ENCODE data around the gene NFYC. TPM values are rescaled to one million over a fixed set of nuclear protein-coding genes. Genes with fewer than 3 reads are reported as not detected.

Gene NFYC
- total and polyA plus RNA-seq, 2 experiments from 2014 or later, result 36.2 to 42.7 TPM

GRCh38 chr1:40789661-40790430 lies 98.3 kb downstream of the NFYC start (continued):
- TF ChIP-seq, protein P1, sequence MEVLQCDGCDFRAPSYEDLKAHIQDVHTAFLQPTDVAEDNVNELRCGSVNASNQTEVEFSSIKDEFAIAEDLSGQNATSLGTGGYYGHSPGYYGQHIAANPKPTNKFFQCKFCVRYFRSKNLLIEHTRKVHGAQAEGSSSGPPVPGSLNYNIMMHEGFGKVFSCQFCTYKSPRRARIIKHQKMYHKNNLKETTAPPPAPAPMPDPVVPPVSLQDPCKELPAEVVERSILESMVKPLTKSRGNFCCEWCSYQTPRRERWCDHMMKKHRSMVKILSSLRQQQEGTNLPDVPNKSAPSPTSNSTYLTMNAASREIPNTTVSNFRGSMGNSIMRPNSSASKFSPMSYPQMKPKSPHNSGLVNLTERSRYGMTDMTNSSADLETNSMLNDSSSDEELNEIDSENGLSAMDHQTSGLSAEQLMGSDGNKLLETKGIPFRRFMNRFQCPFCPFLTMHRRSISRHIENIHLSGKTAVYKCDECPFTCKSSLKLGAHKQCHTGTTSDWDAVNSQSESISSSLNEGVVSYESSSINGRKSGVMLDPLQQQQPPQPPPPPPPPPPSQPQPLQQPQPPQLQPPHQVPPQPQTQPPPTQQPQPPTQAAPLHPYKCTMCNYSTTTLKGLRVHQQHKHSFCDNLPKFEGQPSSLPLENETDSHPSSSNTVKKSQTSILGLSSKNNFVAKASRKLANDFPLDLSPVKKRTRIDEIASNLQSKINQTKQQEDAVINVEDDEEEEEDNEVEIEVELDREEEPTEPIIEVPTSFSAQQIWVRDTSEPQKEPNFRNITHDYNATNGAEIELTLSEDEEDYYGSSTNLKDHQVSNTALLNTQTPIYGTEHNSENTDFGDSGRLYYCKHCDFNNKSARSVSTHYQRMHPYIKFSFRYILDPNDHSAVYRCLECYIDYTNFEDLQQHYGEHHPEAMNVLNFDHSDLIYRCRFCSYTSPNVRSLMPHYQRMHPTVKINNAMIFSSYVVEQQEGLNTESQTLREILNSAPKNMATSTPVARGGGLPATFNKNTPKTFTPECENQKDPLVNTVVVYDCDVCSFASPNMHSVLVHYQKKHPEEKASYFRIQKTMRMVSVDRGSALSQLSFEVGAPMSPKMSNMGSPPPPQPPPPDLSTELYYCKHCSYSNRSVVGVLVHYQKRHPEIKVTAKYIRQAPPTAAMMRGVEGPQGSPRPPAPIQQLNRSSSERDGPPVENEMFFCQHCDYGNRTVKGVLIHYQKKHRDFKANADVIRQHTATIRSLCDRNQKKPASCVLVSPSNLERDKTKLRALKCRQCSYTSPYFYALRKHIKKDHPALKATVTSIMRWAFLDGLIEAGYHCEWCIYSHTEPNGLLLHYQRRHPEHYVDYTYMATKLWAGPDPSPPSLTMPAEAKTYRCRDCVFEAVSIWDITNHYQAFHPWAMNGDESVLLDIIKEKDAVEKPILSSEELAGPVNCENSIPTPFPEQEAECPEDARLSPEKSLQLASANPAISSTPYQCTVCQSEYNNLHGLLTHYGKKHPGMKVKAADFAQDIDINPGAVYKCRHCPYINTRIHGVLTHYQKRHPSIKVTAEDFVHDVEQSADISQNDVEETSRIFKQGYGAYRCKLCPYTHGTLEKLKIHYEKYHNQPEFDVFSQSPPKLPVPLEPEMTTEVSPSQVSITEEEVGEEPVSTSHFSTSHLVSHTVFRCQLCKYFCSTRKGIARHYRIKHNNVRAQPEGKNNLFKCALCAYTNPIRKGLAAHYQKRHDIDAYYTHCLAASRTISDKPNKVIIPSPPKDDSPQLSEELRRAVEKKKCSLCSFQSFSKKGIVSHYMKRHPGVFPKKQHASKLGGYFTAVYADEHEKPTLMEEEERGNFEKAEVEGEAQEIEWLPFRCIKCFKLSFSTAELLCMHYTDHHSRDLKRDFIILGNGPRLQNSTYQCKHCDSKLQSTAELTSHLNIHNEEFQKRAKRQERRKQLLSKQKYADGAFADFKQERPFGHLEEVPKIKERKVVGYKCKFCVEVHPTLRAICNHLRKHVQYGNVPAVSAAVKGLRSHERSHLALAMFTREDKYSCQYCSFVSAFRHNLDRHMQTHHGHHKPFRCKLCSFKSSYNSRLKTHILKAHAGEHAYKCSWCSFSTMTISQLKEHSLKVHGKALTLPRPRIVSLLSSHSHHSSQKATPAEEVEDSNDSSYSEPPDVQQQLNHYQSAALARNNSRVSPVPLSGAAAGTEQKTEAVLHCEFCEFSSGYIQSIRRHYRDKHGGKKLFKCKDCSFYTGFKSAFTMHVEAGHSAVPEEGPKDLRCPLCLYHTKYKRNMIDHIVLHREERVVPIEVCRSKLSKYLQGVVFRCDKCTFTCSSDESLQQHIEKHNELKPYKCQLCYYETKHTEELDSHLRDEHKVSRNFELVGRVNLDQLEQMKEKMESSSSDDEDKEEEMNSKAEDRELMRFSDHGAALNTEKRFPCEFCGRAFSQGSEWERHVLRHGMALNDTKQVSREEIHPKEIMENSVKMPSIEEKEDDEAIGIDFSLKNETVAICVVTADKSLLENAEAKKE (CRISPR knock-in tag; IDR thresholded peaks at IDR 0.05), result no peak
- TF ChIP-seq NANOG (IDR thresholded peaks at IDR 0.05; ENCODE audit: borderline replicate concordance) (no peak), ZNF331 (CRISPR knock-in tag; IDR thresholded peaks at IDR 0.05; ENCODE audit: low read depth) (no peak), JUNB (IDR thresholded peaks at IDR 0.05; ENCODE audit: unreplicated experiment) (no peak), ZNF114 (CRISPR knock-in tag; IDR thresholded peaks at IDR 0.05) (no peak), STAT1 (IDR thresholded peaks at IDR 0.05; ENCODE audit: unreplicated experiment) (no peak)

- H3K79me2 ChIP-seq (replicated peaks; ENCODE audit: insufficient read depth), result no peaks in the 10 kb centered on the region
- H3K4me1 ChIP-seq (ENCODE audit: insufficient read depth), result no peaks in the 10 kb centered on the region; the same call in 1 of the 2 replicates
- H2AFZ ChIP-seq, result no peak overlapping the region
- Mint-ChIP-seq H3K9me3 (no peaks in the 10 kb centered on the region; the same call in 2 of the 3 replicates), H3K4me3 (no peak overlapping the region), H3K27me3 (ENCODE audit: insufficient read depth, low read depth, poor library complexity) (peaks cover 10% of the 10 kb centered on the region), H3K36me3 (ENCODE audit: low read depth) (no peaks in the 10 kb centered on the region; the same call in 2 of the 3 replicates), H3K27ac (no peak overlapping the region), H3K4me1 (peaks cover 34% of the 10 kb centered on the region)
- no peak overlapping the region for H3K27ac ChIP-seq (ENCODE audit: low read depth)
- H3K27me3 ChIP-seq (ENCODE audit: insufficient read depth), result no peaks in the 10 kb centered on the region
- H3K36me3 ChIP-seq (ENCODE audit: insufficient read depth), result no peaks in the 10 kb centered on the region
- H3K4me3 ChIP-seq, result no peak overlapping the region
- ATAC-seq, result no peak
- no peak for DNase-seq (ENCODE audit: low spot score)
- no peaks in the 10 kb centered on the region for H3F3A ChIP-seq (replicated peaks; ENCODE audit: low read depth)
- H3K4me2 ChIP-seq, result no peak overlapping the region
- no peaks in the 10 kb centered on the region for H4K20me1 ChIP-seq (replicated peaks; ENCODE audit: insufficient read depth)
- no peak for TF ChIP-seq EZH2phosphoT487 (IDR thresholded peaks at IDR 0.05; ENCODE audit: unreplicated experiment)
- no peaks in the 10 kb centered on the region for H3K9me2 ChIP-seq (ENCODE audit: insufficient read depth)
Measured at GRCh38 chr1:40792036-40792435, 100.5 kb downstream of the NFYC start.

Measured in GM23338 (cell line).